ENCODE results near the gene SPAG16. TPM values are rescaled to one million over a fixed set of nuclear protein-coding genes. Genes with fewer than 3 reads are reported as not detected.

SPAG16 gene
- total RNA-seq, 1 donor from 2014 or later = 14.4 TPM

DNA sequence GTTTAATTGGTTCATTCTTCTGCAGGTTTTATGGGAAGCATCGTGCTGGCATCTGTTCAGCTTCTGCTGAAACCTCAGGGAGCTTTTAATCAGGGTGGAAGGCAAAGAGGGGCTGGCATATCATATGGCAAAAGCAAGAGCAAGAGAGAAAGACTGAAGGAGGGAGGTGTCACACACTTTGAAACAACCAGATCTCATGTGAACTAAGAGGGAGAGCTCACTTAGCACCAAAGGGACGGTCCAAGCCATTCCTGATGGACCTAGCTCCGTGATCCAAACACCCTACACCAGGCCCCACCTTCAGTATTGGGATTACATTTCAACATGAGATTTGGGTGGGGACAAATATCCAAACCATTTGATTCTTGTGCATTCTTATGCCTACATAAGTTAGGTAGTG lies 563.1 kb downstream of the SPAG16 start:
- no peak for TF ChIP-seq CTCF (IDR thresholded peaks at IDR 0.05; ENCODE audit: unreplicated experiment)
- H3K4me3 Mint-ChIP-seq (ENCODE audit: unreplicated experiment) = no peak overlapping the region
- H3K27ac Mint-ChIP-seq (ENCODE audit: unreplicated experiment) = no peak overlapping the region
- no peaks in the 10 kb centered on the region for H3K27me3 Mint-ChIP-seq (ENCODE audit: unreplicated experiment)
- no peak for DNase-seq (ENCODE audit: low spot score)
- H3K36me3 Mint-ChIP-seq (ENCODE audit: low read depth, unreplicated experiment) = no peaks in the 10 kb centered on the region
- H3K9me3 Mint-ChIP-seq (ENCODE audit: unreplicated experiment) = no peaks in the 10 kb centered on the region
- H3K4me1 Mint-ChIP-seq (ENCODE audit: unreplicated experiment) = peaks cover 5% of the 10 kb centered on the region

- TF ChIP-seq CTCF (IDR thresholded peaks at IDR 0.05; ENCODE audit: unreplicated experiment) = no peak
- DNase-seq (ENCODE audit: low spot score) = no peak
- H3K36me3 Mint-ChIP-seq (ENCODE audit: low read depth, unreplicated experiment) = no peaks in the 10 kb centered on the region
- no peak overlapping the region for H3K27ac Mint-ChIP-seq (ENCODE audit: unreplicated experiment)
- peaks cover 5% of the 10 kb centered on the region for H3K4me1 Mint-ChIP-seq (ENCODE audit: unreplicated experiment)
- H3K9me3 Mint-ChIP-seq (ENCODE audit: unreplicated experiment) = no peaks in the 10 kb centered on the region
- no peaks in the 10 kb centered on the region for H3K27me3 Mint-ChIP-seq (ENCODE audit: unreplicated experiment)
- H3K4me3 Mint-ChIP-seq (ENCODE audit: unreplicated experiment) = no peak overlapping the region
Observed at GRCh38 chr2:213848631-213849030, 564.4 kb downstream of the SPAG16 start.

- no peaks in the 10 kb centered on the region for H3K36me3 Mint-ChIP-seq (ENCODE audit: low read depth, unreplicated experiment)
- H3K4me3 Mint-ChIP-seq (ENCODE audit: unreplicated experiment) = no peak overlapping the region
- no peaks in the 10 kb centered on the region for H3K9me3 Mint-ChIP-seq (ENCODE audit: unreplicated experiment)
- H3K4me1 Mint-ChIP-seq (ENCODE audit: unreplicated experiment) = no peaks in the 10 kb centered on the region
- H3K27ac Mint-ChIP-seq (ENCODE audit: unreplicated experiment) = no peak overlapping the region
- TF ChIP-seq CTCF (IDR thresholded peaks at IDR 0.05; ENCODE audit: unreplicated experiment) = no peak
- no peak for DNase-seq (ENCODE audit: low spot score)
- H3K27me3 Mint-ChIP-seq (ENCODE audit: unreplicated experiment) = no peaks in the 10 kb centered on the region
Observed at GRCh38 chr2:213861638-213862037, 577.4 kb downstream of the SPAG16 start.

- no peak overlapping the region for H3K4me3 Mint-ChIP-seq (ENCODE audit: unreplicated experiment)
- no peaks in the 10 kb centered on the region for H3K27me3 Mint-ChIP-seq (ENCODE audit: unreplicated experiment)
- no peak for TF ChIP-seq CTCF (IDR thresholded peaks at IDR 0.05; ENCODE audit: unreplicated experiment)
- DNase-seq (ENCODE audit: low spot score) = no peak
- no peaks in the 10 kb centered on the region for H3K4me1 Mint-ChIP-seq (ENCODE audit: unreplicated experiment)
- no peaks in the 10 kb centered on the region for H3K9me3 Mint-ChIP-seq (ENCODE audit: unreplicated experiment)
- H3K36me3 Mint-ChIP-seq (ENCODE audit: low read depth, unreplicated experiment) = no peaks in the 10 kb centered on the region
- H3K27ac Mint-ChIP-seq (ENCODE audit: unreplicated experiment) = no peak overlapping the region
Observed at GRCh38 chr2:213862407-213863076, 578.3 kb downstream of the SPAG16 start.

DNA sequence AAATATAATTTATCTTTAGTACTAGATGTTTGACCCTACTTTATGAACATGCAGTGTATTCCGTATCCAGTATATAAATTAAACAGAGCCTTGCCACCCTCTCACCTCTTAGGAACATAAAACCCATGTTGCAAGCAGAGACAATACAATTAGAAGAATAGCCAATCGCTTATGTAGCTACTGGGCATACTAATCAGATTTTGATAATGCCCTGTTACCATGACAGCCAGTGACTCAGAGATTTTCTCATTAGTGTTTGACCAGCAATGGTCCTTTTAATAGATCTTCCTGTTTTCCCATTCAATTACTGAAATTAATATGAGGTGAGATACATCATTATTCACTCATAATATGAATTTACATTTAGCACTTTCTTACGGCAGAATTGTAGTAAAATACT lies 579.3 kb downstream of the SPAG16 start:
- no peak for DNase-seq (ENCODE audit: low spot score)
- H3K36me3 Mint-ChIP-seq (ENCODE audit: low read depth, unreplicated experiment) = no peaks in the 10 kb centered on the region
- no peak for TF ChIP-seq CTCF (IDR thresholded peaks at IDR 0.05; ENCODE audit: unreplicated experiment)

More for the DNA sequence above, 579.3 kb downstream of the SPAG16 start:
- no peaks in the 10 kb centered on the region for H3K4me1 Mint-ChIP-seq (ENCODE audit: unreplicated experiment)
- no peaks in the 10 kb centered on the region for H3K9me3 Mint-ChIP-seq (ENCODE audit: unreplicated experiment)
- no peaks in the 10 kb centered on the region for H3K27me3 Mint-ChIP-seq (ENCODE audit: unreplicated experiment)
- H3K4me3 Mint-ChIP-seq (ENCODE audit: unreplicated experiment) = no peak overlapping the region
- H3K27ac Mint-ChIP-seq (ENCODE audit: unreplicated experiment) = no peak overlapping the region

Measured in endothelial cell (in vitro differentiated cells).